Renal cortical epithelial cell (primary cell): ENCODE measurements around the gene ENG. TPM values are rescaled to one million over a fixed set of nuclear protein-coding genes. Genes with fewer than 3 reads are reported as not detected.
A peak's percentile ranks its signal among the peaks of the same experiment; 100 is the strongest.
"Not testable (repeated sequence)": the region's sequence is repeated elsewhere in the genome, so short reads cannot be mapped to it uniquely, and the experiment has no call there.

Experiments
- DNase-seq: peaks from one replicate; pipeline ENCODE4 v3.0.0-alpha.2; 2011; ENCODE audit warnings: low read depth
- total RNA-seq: library from RNA; depleted of rRNA; stranded (reverse); fragments of >200 nt; gene quantifications from 2 replicates; pipeline ENCODE4 v1.2.3, GENCODE V29; 2014

Gene ENG
- total RNA-seq, 1 donor from 2014 or later, result 6.8 TPM

DNA sequence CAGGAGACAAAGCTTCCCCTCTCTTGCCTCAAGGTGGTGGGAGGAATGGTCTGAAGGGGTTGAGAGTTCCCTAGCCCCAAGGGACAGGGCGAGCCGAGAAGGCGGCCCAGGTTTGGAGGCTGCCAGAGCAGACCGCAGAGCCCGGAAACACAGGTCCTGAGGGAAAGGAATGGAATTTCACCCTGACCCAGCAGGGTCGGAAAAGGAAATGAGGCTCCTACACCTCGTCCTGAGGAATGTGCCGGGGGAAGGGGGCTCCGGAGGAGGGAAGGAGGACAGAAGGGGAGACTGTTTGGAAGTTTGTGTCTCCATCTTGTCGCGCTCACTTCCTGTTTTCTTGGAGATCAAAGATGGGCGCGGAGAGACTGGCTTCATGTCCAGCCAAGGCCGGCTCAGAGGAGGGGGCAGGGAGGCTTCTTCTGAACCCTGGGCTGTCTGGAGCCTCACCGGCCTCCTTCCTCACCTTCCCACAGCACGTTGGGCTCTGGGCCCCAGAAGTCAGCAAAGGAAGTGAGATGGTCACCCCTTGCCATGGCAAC, 9.6 kb downstream of the ENG start:
- DNase-seq, result peak; percentile 33

GRCh38 chr9:127841087-127841835, 13.2 kb downstream of the ENG start:
- DNase-seq, result no peak

- peak; percentile 94 for DNase-seq
Measured at GRCh38 chr9:127838375-127839078, 15.9 kb downstream of the ENG start.

- DNase-seq, result peak; percentile 18
Measured at GRCh38 chr9:127837346-127837745, 17.1 kb downstream of the ENG start.

GRCh38 chr9:127836561-127836960, 17.9 kb downstream of the ENG start:
- DNase-seq, result not testable (repeated sequence)

GRCh38 chr9:127835991-127836516, 18.4 kb downstream of the ENG start:
- DNase-seq, result peak; percentile 36

DNA sequence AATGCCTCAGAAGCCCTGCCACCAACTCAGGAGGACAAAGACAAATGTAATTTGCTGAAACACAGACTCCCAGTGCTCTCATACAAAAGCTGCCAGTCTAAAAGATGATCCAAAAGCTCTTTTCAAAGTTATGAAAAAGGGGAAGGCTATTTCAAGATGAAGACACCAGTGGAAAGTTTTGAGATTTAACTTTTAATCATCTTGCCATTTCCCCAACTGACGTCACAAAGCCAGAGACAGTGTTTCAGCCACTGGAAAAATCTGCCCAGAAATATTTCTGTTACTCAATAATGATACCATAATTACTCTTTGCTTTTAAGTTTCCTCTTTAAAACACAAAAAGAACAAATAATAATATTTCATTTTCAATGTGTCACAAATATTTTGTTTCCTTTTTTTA, 20.9 kb downstream of the ENG start:
- no peak for DNase-seq

DNA sequence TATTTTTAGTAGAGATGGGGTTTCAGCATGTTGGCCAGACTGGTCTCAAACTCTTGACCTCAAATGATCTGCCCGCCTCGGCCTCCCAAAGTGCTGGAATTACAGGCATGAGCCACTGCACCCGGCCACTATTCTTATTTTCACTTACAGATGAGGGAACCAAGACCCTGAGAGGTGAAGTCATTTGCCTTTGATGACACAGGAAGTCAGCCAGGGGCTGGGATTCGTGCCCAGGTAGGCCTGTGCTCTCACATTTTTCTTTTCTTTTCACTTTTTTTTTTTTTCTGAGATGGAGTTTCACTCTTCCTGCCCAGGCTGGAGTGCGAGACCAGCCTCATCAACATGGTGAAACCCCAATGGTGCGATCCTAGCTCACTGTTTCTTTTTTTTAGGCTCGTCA, 22.2 kb downstream of the ENG start:
- DNase-seq, result no peak

DNA sequence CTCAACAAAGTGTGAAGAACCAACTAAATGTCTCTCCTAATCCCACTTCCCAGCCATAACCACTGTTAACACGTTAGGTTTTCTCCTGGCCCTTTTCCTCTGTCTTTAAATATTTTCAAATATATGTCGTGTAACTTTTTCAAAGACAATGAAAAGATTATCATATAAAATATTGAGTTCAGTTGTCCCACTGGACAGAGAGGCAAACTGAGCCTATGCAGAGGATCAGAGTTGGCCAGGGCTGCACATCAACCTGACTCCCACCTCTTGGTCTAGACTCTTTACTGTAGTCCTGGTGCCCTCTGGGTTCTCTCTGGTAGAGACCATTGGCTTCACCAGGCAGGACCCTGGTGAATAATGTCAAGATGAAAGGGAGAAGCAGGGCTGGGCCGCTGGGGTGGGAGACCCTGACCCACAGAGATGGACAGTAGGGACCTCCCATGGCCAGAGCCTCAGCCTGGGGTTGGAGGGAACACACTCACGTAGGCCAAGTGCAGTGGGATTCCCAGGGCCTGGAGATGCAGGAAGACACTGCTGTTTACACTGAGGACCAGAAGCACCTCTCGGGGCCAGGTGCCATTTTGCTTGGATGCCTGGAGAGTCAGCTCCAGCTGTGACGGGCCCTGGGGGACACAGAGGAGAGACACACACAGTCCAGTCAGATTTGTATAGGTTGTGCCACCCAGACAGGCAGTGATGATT, 25.1 kb downstream of the ENG start:
- DNase-seq, result no peak

- peak; percentile 35 for DNase-seq
Measured at GRCh38 chr9:127828262-127829031, 26.0 kb downstream of the ENG start.

DNA sequence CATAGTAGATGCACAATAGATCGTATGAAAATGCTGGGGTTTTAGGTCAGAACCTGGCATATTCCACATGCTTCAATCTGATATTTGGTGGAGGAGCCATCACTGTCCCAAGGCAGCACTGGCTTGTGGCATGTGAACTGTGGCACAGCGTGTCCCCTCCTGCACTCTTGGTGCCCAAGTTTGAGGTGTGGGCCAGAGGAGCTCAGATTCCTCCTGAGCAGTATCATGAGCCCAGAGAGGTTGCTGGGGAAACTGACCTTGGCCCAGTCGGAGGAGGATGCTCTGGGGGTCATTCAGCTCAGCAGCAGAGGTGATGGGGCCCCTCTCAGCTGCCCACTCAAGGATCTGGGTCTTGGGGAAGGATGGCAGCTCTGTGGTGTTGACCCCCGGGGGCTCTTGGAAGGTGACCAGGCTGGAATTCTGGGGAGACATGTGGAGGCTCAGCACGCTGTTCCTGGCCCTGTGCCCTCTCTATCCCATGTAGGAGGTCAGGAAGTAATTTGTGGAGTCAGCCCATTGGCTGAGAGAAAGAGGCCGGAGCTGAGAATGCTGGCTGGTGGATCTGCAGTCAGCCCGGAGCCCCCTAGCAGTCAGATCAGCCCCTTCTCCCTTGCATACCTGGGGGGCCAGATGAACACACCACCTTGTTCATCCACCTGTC, 28.1 kb downstream of the ENG start:
- no peak for DNase-seq

DNA sequence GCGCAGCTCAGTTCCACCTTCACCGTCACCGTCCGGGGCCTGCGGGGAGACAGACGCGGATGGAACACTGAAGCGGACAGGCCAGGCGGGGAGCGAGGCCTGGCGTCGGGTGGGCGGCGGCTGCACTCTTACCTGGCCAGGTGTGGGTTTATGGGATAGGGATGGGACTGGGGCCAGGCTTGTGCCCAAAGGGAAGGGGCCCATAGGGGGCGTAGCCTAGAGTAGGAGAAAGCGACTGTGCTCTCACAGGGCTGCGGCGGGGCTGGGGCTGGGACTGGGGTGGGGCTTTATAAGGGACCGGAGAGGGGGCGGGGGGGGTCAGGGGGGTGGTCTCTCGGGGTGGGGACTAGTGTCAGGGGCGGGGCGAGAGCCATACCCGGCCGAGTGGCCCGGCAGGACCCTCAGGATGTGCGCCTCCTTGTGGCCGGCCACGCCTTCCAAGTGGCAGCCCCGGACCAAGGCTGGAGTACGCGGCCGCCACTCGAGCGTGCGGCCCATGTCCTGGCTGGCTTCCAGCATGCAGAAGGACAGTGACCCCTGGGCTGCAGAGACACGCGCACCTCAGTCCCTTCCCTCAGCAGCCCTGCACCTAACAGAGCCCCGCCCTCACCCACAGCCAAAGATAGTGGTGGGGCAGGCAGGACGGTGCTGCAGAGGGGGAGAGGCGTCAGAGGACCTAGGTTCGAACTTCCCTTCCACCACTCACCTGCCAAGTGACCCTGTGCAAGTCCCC, 29.0 kb downstream of the ENG start:
- no peak for DNase-seq

DNA sequence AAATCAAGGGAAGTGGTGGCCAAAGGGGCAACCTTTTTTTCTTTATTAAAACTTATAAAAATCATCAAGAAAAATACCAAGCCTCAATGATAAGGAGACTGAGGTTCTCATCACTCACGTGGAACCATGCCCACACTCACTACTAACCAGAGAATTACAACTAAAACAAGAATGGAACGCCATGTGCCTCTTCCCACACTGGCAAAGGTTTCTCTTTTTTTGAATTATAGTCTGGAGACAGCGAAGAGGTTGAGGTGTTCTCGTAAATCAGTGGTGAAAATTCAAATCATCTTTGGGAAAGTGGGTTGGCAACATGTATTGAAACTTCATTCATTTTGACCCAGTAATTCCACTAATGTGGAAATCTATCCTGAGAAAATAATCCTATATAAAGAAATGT, 32.4 kb downstream of the ENG start:
- DNase-seq, result no peak

DNA sequence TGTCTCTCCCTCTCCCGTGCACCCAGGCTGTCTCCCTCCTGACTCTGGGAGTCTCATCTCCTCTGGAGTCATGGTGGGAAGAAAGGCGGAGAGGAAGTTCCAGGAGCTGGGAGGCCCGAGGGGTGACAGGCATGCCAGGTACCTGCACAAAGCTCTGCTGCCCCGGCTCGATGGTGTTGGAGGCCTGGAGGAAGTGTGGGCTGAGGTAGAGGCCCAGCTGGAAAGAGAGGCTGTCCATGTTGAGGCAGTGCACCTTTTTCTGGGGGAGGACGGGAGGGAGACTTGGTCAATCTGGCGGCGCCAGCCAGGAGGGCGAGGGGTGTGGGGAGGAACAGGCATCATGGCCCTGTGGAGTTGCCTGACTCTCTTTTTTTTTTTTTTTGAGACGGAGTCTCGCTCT, 35.9 kb downstream of the ENG start:
- DNase-seq, result no peak

- no peak for DNase-seq
Measured at GRCh38 chr9:127817881-127818434, 36.5 kb downstream of the ENG start.

DNA sequence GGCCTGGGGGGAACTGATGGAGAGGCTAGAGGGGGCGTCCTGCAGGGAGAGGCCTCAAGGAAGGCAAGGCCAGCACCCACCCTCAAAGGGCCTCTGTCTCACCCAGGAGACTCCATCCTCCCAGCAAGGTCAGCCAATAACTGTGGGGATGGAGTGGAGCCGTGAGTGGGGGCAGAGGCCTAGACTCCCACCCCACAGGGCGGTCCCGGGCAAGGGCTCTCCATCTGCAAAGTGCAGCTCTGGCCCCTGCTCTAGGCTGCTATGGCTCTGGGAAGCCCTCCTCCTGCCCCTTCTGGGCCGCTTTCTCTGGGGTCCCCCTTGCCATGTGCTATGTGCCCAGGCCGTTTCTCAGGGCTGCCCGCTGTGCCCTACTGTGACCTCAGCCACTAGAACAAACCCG, 37.7 kb downstream of the ENG start:
- DNase-seq, result no peak

DNA sequence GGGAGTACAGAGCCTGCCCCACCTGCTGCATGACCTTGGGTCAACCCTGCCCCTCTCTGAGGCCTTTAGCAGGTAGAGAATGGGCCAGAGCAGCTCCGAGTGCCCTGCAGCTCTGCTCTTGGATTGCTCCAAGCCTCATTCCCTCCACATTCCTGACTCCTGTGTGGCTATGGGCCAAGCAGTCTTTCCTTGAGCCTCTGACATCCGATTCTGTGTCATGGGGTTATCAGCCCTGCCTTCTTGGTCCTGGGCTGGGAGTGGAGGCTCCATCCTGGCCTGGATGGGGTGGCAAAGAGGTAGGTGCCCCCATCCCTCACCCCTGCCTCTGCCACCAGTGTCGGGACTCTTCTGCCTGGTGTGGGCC, 38.1 kb downstream of the ENG start:
- DNase-seq, result no peak

GRCh38 chr9:127815512-127816361, 38.7 kb downstream of the ENG start:
- DNase-seq, result no peak
